Stimulated activated CD4-positive, alpha-beta T cell treated with anti-CD3 and anti-CD28 coated beads, Interleukin-2, amount 100 ng/mL, for 4 hours (primary cell): ENCODE measurements around the gene CPED1.
"Not testable (repeated sequence)": the region's sequence is repeated elsewhere in the genome, so short reads cannot be mapped to it uniquely, and the experiment has no call there.

Experiments used
- DNase-seq: peaks from one replicate; pipeline ENCODE4 v3.0.0-alpha.2; 2020; ENCODE audit warnings: low read depth

Gene CPED1

DNA sequence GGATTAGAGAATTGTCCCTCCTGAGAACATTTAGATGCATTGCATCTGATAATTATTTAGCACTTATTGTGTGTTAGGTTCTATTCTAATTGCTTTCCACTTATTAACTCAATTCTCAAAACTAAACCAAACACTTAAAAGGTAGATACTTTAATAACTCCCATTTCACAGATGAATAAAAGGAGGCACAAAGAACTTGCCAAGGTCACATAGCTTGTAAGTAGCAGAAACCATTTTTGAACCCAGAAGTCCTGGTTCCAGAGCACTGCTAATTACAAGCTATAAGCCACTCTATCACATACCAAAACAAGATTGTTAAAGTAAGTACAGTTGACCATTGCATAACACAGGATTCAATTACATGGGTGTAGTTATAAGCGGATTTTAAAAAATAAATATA, 164.9 kb downstream of the CPED1 start:
- no peak for DNase-seq

GRCh38 chr7:121153995-121154394, 165.5 kb downstream of the CPED1 start:
- DNase-seq, result no peak

DNA sequence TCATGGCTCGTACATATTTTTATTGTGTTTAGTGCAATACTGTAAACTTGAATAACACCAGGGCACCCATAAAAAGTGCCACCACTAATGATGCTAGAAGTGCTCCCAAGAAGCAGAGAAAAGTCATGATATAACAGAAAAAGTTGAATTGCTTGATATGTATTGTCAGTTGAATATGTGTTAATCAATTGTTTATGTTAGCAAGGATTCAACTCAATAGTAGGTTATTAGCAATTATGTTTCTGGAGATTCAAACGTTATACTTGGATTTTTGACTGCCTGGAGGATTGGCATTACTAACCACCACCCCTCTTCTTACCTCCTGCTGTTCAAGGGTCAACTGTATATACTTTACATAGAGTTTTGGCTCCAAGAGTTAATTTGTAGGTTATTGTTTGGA, 168.3 kb downstream of the CPED1 start:
- no peak for DNase-seq

DNA sequence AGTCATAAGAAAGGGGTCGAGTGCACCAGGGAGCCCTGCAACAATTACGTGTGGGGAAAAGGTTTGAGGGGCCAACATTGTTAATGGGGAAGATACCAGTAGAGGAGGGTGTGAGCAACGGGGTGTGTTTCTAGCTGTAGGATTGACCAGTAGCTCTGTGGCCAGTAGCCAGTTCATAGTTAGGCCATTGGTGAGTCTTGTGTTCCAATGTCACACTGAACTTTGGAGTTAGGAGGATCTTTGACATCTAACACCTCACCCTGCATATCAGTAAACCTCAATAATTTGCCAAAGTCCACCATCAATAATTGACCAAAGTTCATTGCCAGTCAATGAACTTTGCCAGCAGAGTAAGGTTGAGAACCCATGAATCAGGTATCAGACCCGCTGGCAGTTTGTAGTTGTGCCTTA, 168.8 kb downstream of the CPED1 start:
- DNase-seq, result no peak

- DNase-seq, result no peak
Observed at GRCh38 chr7:121157885-121158590, 169.5 kb downstream of the CPED1 start.

- no peak for DNase-seq
Observed at GRCh38 chr7:121158665-121159064, 170.2 kb downstream of the CPED1 start.

GRCh38 chr7:121159553-121159952, 171.0 kb downstream of the CPED1 start:
- DNase-seq, result no peak

GRCh38 chr7:121160150-121161008, 171.9 kb downstream of the CPED1 start:
- no peak for DNase-seq

DNA sequence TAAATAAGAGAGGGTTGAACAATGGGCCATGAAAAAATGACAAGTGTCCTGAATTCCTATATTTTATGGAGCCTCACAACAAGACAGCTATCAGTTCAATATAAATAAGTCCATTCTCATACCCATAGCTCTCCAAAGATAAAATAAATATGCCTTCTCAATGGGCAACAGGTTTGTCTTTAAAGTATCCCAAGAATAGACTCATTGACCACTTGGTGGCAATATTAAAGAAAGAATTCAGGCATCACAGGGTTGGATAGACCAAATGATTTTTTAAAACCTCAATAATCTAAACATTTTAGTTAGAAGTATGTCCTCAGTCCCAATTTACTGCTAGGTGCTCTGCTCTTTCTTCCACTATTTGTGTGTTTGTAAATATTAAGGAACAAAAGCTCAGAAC, 175.2 kb downstream of the CPED1 start:
- DNase-seq, result no peak

GRCh38 chr7:121164247-121164646, 175.7 kb downstream of the CPED1 start:
- DNase-seq, result no peak

DNA sequence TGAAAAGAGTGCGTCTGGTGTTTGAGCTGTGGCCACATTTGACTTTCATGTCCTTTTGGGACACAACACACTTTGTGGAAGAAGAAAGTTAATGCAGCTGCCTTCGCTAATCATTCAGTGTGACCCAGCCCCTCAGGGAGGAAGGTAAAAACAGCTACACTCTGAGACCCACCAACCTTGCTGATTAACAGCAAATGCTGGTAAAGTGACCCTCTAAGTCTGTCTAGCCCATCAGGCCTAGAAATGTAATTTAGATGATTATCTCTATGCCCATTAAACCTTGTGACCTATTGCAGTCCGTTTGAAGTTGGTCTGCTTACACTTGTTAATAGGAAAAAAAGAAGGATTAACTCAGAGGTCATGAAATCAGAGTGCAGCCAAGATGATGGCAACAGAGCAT, 178.4 kb downstream of the CPED1 start:
- DNase-seq, result no peak

DNA sequence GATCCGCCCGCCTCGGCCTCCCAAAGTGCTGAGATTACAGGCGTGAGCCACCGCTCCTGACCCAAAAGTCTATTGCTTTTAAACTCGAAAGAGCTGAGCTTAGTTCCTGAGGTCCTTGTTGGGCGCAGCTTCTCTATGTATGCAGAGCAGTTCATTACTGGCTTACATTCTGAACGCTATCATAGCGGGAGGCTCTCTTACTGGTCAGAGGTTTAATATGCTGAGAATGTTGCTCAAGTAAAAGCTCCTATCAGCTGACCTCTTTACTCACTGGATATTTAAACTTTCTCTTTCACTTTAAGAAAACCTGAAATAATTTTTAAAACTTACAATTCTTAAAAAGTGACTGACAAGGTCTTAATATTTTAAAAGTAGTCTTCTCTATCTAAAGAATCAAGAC, 179.5 kb downstream of the CPED1 start:
- no peak for DNase-seq

DNA sequence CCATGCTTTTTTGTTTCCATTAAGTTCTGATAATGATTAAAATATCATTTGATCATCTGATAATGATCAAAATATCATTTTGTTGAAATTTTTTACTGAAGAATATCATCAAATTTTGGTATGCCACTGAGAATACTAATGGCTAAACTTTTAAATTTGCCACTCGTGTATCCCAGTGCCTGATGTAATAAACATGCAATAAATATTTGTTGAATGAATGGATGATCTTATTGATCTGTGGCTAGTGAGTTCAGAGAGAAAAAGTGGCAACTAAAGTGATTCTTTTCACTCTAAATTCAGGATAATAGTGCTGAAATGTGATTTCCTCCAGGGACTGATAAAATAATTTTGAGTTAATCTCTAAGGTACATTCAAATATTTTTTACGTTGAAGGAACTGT, 181.0 kb downstream of the CPED1 start:
- DNase-seq, result no peak

GRCh38 chr7:121172484-121172883, 184.0 kb downstream of the CPED1 start:
- no peak for DNase-seq

- no peak for DNase-seq
Observed at GRCh38 chr7:121175826-121176225, 187.3 kb downstream of the CPED1 start.

- DNase-seq, result no peak
Observed at GRCh38 chr7:121178452-121178851, 189.9 kb downstream of the CPED1 start.

GRCh38 chr7:121178869-121179497, 190.5 kb downstream of the CPED1 start:
- DNase-seq, result no peak

- DNase-seq, result no peak
Observed at GRCh38 chr7:121180436-121181063, 192.0 kb downstream of the CPED1 start.

DNA sequence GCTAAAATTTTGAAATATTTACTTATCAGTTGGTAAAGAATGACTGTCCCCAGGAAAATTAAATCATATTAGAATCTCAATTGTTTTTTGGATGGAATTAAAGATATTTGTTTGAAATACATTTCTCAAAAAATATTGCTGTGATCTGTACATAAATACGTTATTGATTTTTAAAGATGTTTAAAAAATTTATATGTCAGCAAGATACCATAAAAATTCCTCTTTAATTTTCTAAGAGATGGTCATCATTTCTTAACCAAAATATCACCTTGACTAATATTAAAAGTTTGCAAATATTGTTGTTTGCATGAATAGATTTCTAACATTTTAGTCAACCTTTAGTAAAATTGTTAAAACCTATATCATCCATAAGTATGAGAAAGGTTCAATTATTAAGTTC, 192.8 kb downstream of the CPED1 start:
- DNase-seq, result no peak

GRCh38 chr7:121182281-121182680, 193.8 kb downstream of the CPED1 start:
- no peak for DNase-seq

DNA sequence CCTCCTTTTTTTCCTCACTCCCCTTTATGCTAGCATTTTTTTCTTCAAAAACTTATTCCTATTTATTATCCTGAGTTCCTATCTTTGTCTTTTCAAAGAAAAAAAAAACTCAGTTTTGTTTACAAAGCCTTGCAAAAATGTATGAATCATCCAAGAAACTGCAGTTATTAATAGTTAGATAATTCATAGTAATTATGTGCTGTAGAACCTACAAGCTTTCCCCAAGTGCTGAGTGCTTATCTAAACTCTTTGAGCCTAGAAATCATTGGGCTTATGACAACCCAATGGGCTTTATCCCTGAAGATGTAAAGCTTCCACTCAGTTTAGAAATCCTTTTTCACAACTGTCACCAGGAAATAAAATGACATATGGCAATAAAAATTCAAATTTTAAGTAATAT, 194.4 kb downstream of the CPED1 start:
- no peak for DNase-seq

DNA sequence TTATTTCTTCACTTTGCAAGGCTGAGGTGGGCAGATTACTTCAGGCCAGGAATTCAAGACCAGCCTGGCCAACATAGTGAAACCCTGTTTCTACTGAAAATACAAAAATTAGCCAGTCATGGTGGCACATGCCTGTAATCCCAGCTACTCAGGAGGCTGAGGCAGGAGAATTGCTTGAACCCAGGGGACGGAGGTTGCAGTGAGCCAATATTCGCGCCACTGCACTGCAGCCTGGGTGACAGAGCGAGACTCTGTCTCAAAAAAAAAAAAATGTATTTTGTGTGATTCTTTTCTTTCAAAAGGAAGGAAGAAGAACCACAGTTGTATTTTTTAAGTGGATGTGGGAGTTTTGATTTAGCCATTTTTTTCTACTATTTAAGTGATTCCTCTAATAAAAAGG, 195.4 kb downstream of the CPED1 start:
- not testable (repeated sequence) for DNase-seq

- no peak for DNase-seq
Observed at GRCh38 chr7:121186746-121187145, 198.2 kb downstream of the CPED1 start.
